ENCODE results near the gene CYP1B1.
A peak's percentile ranks its signal among the peaks of the same experiment; 100 is the strongest.

The CYP1B1 gene

GRCh38 chr2:38075507-38076151 is at the start of gene CYP1B1:
CYP1B1 (minus strand) TSS chr2:38076151; CDS start chr2:38075388, 763 bp downstream.
- DNase-seq (ENCODE audit: low read depth), result no peak
- H3K4me3 ChIP-seq (ENCODE audit: low read depth, low read length), result peak within 1 kb of the TSS; percentile 53
- TF ChIP-seq, protein P1, sequence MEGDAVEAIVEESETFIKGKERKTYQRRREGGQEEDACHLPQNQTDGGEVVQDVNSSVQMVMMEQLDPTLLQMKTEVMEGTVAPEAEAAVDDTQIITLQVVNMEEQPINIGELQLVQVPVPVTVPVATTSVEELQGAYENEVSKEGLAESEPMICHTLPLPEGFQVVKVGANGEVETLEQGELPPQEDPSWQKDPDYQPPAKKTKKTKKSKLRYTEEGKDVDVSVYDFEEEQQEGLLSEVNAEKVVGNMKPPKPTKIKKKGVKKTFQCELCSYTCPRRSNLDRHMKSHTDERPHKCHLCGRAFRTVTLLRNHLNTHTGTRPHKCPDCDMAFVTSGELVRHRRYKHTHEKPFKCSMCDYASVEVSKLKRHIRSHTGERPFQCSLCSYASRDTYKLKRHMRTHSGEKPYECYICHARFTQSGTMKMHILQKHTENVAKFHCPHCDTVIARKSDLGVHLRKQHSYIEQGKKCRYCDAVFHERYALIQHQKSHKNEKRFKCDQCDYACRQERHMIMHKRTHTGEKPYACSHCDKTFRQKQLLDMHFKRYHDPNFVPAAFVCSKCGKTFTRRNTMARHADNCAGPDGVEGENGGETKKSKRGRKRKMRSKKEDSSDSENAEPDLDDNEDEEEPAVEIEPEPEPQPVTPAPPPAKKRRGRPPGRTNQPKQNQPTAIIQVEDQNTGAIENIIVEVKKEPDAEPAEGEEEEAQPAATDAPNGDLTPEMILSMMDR (IDR thresholded peaks at IDR 0.05; ENCODE audit: low read depth, low read length, missing control alignments), result no peak

DNA sequence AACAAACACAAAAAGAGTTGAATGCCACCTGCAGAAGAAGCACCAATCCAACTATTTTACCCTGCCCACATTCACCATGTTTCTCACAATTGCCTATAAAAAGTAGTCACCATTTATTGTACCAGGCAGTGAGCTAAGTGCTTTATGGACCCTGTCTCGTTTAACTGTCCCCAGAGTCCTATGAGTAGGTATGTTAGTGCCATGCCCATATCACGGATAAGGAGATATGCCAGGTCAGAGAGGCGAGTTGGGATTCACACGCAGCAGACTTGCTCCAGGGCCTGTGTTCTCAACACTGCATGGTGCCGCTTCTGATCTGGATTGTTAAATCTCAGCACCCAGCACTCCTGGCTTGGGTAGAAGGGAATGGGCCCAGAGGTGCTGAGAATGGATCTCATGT is 49.1 kb upstream of the CYP1B1 start:
- DNase-seq (ENCODE audit: low read depth), result no peak
- TF ChIP-seq, protein P1 (IDR thresholded peaks at IDR 0.05; ENCODE audit: low read depth, low read length, missing control alignments), result no peak
- no peak overlapping the region for H3K4me3 ChIP-seq (ENCODE audit: low read depth, low read length)

DNA sequence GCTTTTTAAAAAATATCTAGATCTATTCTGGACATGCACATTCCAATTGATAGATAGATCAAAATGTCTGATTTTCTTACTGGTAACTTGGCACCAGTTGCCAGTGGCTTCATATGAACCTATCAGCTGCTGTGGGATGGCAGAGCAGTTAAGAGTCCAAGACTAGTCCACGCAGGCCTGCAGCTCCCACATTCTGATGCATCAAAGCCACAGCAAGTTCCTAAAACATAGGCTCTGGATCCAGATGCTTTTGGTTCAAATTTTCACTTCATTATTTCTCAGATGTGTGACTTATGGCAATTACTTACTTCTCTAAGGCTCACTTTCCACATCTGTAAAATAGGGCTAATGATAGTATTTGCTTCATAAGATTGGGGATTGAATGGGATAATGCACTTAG is 48.0 kb upstream of the CYP1B1 start:
- DNase-seq (ENCODE audit: low read depth), result no peak
- no peak overlapping the region for H3K4me3 ChIP-seq (ENCODE audit: low read depth, low read length)
- TF ChIP-seq, protein P1 (IDR thresholded peaks at IDR 0.05; ENCODE audit: low read depth, low read length, missing control alignments), result no peak

GRCh38 chr2:38122344-38122743 is 46.4 kb upstream of the CYP1B1 start:
- DNase-seq (ENCODE audit: low read depth), result no peak
- TF ChIP-seq, protein P1 (IDR thresholded peaks at IDR 0.05; ENCODE audit: low read depth, low read length, missing control alignments), result no peak

DNA sequence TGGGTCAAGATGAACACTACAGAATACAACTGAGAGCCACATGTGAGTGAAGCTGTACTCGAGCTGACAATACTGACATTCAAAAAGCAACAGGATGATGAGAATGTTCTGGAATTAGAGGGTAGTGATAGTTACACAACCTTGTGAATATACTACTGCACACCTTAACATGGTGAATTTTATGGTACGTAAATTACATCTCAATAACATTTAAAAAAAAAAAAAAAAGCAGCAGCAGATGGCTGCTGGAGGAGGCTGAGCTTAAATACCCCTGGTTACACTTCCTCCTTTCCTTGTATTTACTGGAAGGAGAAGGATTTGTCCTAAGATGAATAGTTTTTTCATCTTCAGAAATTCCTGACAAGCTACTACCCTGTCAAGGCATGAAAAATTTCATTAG is 45.5 kb upstream of the CYP1B1 start:
- no peak overlapping the region for H3K4me3 ChIP-seq (ENCODE audit: low read depth, low read length)
- DNase-seq (ENCODE audit: low read depth), result no peak
- TF ChIP-seq, protein P1 (IDR thresholded peaks at IDR 0.05; ENCODE audit: low read depth, low read length, missing control alignments), result no peak

More at GRCh38 chr2:38122344-38122743, 46.4 kb upstream of the CYP1B1 start:
- H3K4me3 ChIP-seq (ENCODE audit: low read depth, low read length), result no peak overlapping the region

- DNase-seq (ENCODE audit: low read depth), result no peak
- TF ChIP-seq, protein P1 (IDR thresholded peaks at IDR 0.05; ENCODE audit: low read depth, low read length, missing control alignments), result no peak
- H3K4me3 ChIP-seq (ENCODE audit: low read depth, low read length), result no peak overlapping the region
These were observed 44.9 kb upstream of the CYP1B1 start for GRCh38 chr2:38120829-38121228.

DNA sequence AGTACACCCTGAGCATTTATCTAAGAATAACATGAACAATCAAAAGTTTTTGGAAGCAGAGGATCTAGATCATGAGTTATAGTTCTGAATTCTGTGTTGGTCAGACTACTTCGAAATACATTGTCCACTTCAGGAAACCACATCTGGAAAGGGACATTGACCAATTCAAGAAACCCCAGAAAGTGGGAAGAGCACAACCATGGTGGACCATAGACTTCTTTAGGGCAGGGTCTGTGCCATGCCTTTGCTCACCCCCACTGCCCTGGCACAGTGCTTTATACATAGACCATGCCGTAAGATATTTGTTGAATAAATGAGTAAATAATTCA is 44.3 kb upstream of the CYP1B1 start:
- DNase-seq (ENCODE audit: low read depth), result no peak
- TF ChIP-seq, protein P1 (IDR thresholded peaks at IDR 0.05; ENCODE audit: low read depth, low read length, missing control alignments), result no peak

More for the DNA sequence above, 44.3 kb upstream of the CYP1B1 start:
- H3K4me3 ChIP-seq (ENCODE audit: low read depth, low read length), result no peak overlapping the region
